GM08714 (cell line): ENCODE data around the gene CST4.
"Not testable (repeated sequence)": the region's sequence is repeated elsewhere in the genome, so short reads cannot be mapped to it uniquely, and the experiment has no call there.

Experiments used
- H3K4me3 ChIP-seq: fragments of 200-500 bp; sonication (Bioruptor generic); 2 replicates; pipeline ENCODE4 v1.5.1; 2014; ENCODE audit warnings: mild to moderate bottlenecking, low read length, inconsistent platforms
- ZNF274 ChIP-seq: IDR thresholded peaks from 2 replicates; pipeline ENCODE4 v1.6.1; 2012; ENCODE audit warnings: mild to moderate bottlenecking, low read depth, low read length

Gene CST4

DNA sequence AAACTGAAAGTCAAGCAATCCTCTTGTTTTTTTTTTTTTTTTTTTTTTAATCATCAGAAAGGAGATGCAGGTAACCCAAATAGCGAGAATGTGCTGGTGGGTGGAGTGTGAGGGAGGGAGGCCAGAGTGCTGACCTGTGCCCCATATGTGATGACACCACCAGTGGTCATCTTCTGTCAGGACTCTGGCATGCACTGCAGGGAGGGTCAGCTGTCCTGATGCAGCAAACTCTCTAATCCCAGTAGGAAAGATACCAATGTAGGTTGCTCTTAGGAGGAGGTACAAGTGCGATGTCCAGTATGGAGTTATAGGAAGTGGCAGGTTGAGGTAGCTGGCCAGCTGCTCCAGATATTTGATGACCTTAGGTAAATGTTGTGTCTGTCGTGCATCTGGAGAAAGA, 2.8 kb upstream of the CST4 start:
- H3K4me3 ChIP-seq: no peak overlapping the region
- no peak for TF ChIP-seq ZNF274

DNA sequence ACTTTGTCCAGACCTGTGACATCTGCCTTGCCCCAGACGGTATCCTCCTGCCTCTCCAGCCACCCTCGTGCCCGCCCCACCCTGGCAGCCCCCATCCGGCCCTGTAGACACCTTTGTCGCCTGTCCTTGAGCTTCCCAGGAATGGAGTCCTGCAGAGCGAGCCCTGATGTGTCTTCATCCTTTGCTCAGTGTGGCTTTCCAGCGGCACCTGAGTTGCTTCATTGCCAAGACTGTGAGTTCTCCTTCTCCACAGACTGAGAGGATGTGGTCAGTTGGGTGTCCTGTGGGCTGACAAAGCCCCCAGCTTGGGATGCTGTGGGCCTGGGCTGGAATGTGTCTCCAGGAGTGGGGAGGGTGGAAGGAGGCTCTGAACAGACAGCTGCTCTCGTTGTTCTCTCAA, 1.7 kb upstream of the CST4 start:
- TF ChIP-seq ZNF274: no peak

DNA sequence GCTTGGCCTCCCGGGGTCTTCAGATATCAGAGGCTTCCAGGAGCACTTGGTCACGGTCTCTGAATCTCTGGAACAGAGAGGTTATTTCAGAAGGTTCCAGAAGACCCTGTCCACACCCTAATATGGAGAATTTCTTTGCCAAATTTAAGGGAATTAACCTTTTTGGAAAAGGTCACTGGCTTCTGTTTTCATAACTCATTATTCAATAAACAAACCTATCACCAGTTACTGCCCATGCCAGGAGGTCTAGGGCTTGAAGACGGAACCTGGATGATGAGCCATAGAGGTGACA, 507 bp upstream of the CST4 start:
- TF ChIP-seq ZNF274: no peak

More for the DNA sequence above, 1.7 kb upstream of the CST4 start:
- H3K4me3 ChIP-seq: no peak overlapping the region

DNA sequence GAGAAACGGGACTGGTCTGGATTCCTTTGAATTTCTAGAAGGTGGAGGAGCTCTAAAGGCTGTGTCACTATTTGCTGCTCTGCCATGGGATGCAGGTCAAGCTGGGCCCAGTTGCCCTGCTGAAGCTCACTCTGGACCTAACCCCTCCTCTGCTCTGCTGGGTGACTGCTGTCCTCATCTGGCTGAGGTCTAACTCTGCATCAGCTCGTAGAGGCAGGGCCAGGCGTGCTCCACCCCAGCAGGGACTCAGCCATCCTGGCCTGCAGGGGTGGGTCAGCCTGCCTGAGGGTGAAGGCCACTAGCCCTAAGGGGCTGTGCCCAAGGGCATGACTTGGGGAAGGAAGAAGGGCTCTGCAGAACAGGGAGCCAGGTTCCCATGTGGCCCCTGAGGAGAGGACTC, 852 bp downstream of the CST4 start:
- TF ChIP-seq ZNF274: no peak
- H3K4me3 ChIP-seq: no peak overlapping the region

More for the DNA sequence above, 507 bp upstream of the CST4 start:
- H3K4me3 ChIP-seq: no peak overlapping the region

DNA sequence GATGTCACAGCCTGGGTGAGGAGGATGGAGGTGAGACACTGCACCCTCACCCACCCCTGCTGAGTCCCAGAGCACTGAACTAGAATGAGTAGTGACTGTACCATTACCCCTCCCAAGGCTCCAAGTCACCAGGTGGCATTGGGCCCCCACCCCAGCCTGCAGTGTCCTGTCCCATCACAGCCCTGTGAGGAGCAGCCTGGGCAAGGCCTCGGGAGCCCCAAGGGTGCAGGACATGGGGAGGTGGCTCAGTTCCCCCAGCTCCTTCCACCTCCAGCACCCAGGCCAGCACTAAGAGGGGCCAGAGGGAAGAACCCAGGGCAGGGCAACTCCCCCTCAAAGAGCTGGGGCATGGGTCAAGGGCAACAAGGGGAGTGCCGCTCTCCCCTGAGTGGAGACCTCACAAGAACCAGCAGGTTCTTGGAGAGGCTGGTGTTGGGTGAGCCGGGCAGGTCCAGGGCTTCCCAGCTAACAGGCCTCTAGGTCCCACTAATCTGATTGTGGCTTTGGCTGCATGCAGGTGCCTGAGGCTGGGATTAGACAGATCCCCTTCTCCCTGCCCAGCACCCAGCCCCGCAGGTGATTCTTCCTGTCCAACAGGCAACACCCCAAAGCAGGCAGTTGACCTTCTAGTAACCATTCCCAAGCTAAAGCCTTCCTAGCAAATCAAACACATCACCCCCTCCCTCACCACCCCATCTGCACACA, 2.6 kb downstream of the CST4 start:
- no peak overlapping the region for H3K4me3 ChIP-seq
- no peak for TF ChIP-seq ZNF274

DNA sequence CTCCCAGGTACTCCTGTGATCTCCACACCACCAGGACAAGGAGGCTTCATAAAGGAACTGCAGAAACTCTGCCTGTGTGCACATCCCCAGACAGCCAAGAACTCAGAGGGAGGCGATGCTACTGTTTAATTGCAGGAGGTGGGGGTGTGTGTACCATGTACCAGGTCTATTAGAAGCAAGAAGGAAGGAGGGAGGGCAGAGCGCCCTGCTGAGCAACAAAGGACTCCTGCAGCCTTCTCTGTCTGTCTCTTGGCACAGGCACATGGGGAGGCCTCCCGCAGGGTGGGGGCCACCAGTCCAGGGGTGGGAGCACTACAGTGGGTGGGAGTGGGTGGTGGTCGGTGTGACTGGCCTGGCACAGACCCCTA, 3.3 kb downstream of the CST4 start:
- not testable (repeated sequence) for H3K4me3 ChIP-seq

DNA sequence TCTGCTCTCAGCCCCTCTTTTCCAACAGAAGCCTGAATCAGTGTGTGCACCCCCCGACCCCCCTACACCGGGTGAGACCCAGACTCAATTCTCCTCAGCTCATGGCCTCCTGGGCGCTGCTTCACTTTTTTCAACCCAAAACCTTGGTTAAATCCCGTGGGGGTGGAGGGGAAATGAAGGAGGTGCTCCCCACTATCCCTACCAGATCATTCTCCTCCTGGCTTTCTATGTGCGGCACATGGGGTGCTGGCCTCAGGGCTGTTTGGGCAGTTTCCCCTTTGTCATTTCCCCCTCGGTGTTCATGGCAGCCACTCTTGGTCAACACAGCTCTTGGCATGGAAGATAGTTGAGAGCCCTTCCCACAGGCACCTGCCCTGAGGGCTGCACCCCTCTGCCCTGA, 4.6 kb downstream of the CST4 start:
- no peak overlapping the region for H3K4me3 ChIP-seq
- TF ChIP-seq ZNF274: no peak

DNA sequence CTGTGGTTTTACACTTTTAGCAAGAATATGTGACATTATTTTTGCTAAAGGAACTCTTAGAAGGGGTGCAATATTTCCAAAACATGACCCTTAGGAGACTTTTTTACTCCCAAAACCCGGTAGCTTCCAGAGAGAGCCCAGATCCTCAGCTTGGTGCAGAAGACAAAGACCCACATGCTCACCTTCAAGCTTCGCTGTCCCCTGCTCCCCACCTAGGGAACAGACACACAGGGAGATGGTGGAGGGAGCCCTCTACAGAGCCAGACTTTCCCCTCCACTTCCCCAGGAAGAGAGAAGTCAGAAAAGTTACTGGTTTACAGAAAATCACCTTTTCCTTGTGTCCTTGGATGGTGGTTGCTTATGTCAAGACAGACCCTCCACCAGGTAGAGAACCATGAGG, 5.0 kb downstream of the CST4 start:
- no peak for TF ChIP-seq ZNF274
- no peak overlapping the region for H3K4me3 ChIP-seq

DNA sequence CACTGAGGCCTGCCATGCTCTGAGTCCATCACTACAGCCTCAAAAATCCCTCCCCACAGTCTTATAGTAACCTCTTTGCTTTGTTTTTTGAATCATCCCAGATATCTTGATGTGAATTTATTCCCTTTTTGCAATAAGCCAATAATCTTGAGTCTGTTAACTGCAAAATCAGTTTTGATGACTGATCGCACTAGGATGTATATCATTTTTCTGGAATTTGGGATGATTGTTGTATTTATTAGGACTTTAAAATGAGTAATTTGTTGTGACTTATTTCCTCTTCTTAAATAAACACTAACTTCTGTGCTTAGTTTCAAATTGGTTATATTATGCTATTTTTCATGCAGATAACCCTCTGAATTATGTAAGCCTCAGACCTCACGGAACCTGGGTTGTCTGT, 5.6 kb downstream of the CST4 start:
- no peak overlapping the region for H3K4me3 ChIP-seq
- no peak for TF ChIP-seq ZNF274

DNA sequence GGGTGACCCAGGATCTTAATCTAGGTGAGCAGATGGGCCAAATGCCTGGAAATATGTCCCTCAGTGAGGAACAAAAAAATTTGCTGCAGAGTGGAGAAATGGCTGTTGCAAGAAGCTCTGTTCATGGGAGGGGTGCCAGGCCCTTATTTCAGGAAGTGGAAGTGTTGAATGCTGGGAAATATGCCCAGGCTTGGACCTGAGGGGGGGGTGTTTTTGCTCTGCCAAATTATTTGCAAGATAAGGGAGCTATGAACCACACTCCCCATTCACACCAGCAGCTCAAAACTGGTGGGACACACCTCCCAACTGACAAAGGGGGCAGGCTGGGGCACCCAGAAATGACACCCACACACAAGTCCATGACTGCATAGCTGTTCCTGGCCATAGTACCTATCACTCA, 8.7 kb downstream of the CST4 start:
- H3K4me3 ChIP-seq: no peak overlapping the region
- TF ChIP-seq ZNF274: no peak

DNA sequence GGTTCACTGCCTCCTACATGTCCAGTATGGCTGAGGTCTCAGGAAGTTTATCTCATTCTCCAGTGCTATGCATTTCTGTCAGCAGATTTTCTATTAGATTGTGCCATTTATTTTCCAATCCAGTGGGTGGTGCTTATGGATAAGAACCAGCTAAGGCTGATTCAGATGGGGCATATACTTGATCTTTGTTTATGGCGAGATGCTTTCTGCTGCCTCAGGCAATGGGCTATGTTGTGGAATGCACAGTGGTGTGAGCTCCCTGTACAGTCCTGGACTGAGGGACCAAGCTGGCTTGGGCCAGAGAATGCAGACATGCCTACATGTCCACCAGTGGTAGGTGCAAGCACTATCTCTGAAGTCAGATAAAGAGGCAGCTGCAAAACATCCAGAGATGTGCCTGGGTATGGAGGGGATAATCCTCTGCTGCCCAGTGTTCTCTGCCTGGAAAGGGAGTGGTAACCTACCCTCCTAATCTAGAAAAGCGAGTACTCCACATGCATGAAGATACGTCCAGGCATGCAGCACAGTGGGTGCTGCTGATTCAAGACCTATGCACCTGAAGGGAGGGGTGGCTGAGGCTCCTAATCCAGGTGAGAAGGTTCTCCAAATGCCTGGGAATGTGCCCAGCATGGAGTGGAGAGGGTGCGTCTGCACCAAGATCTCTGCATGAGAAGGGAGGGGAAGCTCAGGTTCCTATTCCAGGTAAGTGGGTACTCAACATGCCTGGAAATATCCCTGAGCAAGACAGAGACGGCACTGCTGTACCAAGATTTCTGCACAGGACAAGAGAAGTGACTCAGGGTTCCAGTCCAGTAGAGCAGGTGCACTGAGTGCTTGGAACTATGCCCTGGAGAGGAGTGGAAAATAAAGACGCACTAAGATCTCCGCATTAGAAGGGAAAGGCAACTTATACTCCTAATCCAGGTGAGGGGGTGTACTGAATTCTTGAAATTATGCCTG, 9.4 kb downstream of the CST4 start:
- TF ChIP-seq ZNF274: no peak
- no peak overlapping the region for H3K4me3 ChIP-seq

DNA sequence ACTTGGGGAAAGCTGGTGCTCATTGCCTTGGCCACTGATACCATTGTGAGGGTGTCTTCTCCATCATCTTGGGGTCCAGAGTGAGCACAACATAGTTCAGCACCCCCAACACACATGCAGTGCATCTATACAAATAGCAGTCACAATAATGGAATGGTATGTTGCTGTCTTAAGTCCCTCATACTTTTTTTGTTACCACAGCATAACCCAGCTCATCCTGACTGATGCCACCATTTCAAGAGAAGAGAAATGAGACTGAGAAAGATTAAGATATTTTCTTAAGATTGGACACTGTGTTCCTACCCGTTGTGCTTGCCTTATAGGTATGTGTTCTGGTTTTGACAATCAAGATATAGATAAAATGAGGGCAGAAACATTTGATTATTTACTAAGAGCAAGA, 15.6 kb downstream of the CST4 start:
- TF ChIP-seq ZNF274: no peak

DNA sequence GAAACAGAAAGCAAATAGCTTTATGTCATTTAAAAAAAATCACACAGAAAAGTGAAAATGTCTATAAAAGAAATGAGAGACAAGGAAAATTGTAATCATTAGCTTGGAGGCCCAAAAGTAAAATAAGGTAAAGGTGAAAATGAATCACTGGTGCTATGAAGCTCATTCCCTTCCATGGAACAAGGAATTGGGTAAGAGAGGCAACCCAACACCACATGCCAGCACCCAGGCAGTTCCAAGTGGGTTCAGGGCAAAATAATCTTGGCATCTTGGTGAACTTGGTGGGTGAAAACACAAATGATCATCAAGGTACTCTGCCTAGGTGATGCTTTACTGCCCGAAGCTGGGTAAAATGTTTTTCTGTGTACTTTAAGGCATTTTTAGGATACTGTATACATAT, 16.7 kb downstream of the CST4 start:
- no peak for TF ChIP-seq ZNF274
- H3K4me3 ChIP-seq: no peak overlapping the region

More for the DNA sequence above, 15.6 kb downstream of the CST4 start:
- H3K4me3 ChIP-seq: no peak overlapping the region

DNA sequence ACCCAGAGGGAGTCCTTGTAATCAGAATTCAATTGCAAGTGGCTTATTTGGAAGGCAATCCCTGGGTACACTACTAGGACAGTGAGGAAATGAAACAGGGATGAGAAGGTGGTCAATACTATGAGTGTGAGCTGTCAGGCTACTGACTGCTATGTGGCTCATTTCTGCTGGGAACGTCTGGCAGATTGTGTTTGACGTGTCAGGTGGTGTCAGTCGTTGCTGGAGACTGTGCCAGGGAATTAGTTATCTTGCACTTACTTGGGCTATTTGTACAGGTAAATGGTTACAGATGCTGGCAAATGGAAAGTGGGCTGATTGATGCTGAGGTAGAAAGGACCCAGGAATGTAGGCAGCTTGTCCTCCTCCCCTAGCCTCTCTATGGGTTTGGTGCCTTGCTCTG, 17.4 kb downstream of the CST4 start:
- H3K4me3 ChIP-seq: no peak overlapping the region

DNA sequence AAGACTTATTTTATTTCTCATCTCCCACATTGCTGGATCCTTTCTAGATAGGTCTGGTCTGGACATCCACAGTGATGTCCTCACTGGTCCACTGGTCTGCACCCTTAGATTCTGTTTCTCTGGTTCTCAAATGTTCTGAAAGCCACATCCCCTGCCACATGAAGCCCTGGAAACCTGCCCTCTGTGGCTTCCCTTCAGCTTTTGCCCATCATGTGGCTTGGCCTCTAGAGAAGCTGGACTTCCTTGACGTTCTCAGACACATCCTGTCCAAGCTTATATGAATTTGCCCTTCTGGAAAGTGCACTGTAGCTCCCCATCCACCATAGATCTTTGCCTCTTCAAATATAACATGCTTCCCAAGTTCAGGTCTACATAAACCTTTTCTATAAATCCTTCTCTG, 18.5 kb downstream of the CST4 start:
- no peak overlapping the region for H3K4me3 ChIP-seq
- no peak for TF ChIP-seq ZNF274

More for the DNA sequence above, 17.4 kb downstream of the CST4 start:
- no peak for TF ChIP-seq ZNF274
